PC-9 (cell line): ENCODE data around the gene ACAD10.

ENCODE experiments used
- CTCF ChIP-seq: fragments of 200-600 bp; sonication (generic); conservative IDR thresholded peaks from 2 replicates; pipeline ENCODE4 v1.6.1; 2017; ENCODE audit warnings: mixed run types, antibody characterized with exemption, mild to moderate bottlenecking, moderate library complexity
- EZH2 ChIP-seq: fragments of 200-600 bp; sonication (generic); IDR thresholded peaks from 2 replicates; pipeline ENCODE4 v1.8.0; 2017; ENCODE audit warnings: antibody characterized with exemption, low read depth

DNA sequence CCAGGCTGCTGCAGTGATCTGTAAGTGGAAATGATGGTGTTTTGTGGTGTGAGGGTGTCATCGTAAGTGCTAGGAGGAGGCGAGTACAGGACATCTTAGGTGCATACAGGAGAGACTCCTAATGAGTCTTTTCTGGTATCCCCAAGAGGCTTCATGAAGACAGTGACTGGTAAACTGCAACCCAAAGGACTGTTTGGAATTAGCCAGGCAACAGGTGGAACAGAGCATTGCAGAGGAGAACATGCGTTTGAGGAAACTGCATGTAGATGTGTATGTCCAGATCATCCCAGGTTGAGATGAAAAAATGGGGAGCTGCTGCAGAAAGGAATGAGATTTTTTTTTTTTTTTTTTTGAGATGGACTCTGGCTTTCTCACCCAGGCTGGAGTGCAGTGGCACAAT is 5.4 kb downstream of the ACAD10 start:
- TF ChIP-seq EZH2 = no peak
- no peak for TF ChIP-seq CTCF
